Myocyte (in vitro differentiated cells): Measurements from ENCODE around the gene SAMD1. TPM values are rescaled to one million over a fixed set of nuclear protein-coding genes. Genes with fewer than 3 reads are reported as not detected.

ENCODE experiments used
- DNase-seq: peaks from one replicate; pipeline ENCODE4 v3.0.0-alpha.2; 2012; ENCODE audit warnings: low read depth
- polyA plus RNA-seq: library from polyadenylated mRNA; unstranded; fragments of >200 nt; gene quantifications from one replicate; pipeline ENCODE4 v1.2.1, GENCODE V29; 2012; ENCODE audit warnings: missing spikeins
- total RNA-seq: library from RNA; depleted of rRNA; stranded (reverse); fragments of >200 nt; gene quantifications from 2 replicates; pipeline ENCODE4 v1.2.3, GENCODE V29; 2014

SAMD1 gene
- 25.9 and 41.0 TPM in 2 replicates for total RNA-seq
- polyA plus RNA-seq, result 25.1 TPM

GRCh38 chr19:14090509-14091080, at the start of gene SAMD1:
TSS of gene SAMD1 (minus strand) at chr19:14090751.
- DNase-seq, result peak; percentile 83

- peak; percentile 50 for DNase-seq
Measured at GRCh38 chr19:14139944-14140343, 49.4 kb upstream of the SAMD1 start.

- no peak for DNase-seq
Measured at GRCh38 chr19:14138576-14139265, 48.2 kb upstream of the SAMD1 start.

- DNase-seq, result peak; percentile 100
Measured at GRCh38 chr19:14136509-14137281, 46.1 kb upstream of the SAMD1 start, which contains the start of gene ASF1B. TSS of gene ASF1B (minus strand) at chr19:14136589. CDS start at chr19:14136456, 133 bp downstream.

- DNase-seq, result no peak
Measured at GRCh38 chr19:14135985-14136508, 45.5 kb upstream of the SAMD1 start.

- no peak for DNase-seq
Measured at GRCh38 chr19:14135355-14135754, 44.8 kb upstream of the SAMD1 start.

GRCh38 chr19:14127929-14128509, 37.5 kb upstream of the SAMD1 start:
- peak; percentile 22 for DNase-seq

- DNase-seq, result no peak
Measured at GRCh38 chr19:14127176-14127575, 36.6 kb upstream of the SAMD1 start.

GRCh38 chr19:14122924-14123323, 32.4 kb upstream of the SAMD1 start:
- no peak for DNase-seq

GRCh38 chr19:14120497-14120780, 29.9 kb upstream of the SAMD1 start:
- DNase-seq, result no peak

GRCh38 chr19:14119644-14120496, 29.3 kb upstream of the SAMD1 start:
- DNase-seq, result no peak

GRCh38 chr19:14119146-14119545, 28.6 kb upstream of the SAMD1 start:
- DNase-seq, result no peak

GRCh38 chr19:14118165-14119051, 27.9 kb upstream of the SAMD1 start:
- DNase-seq, result peak; percentile 69

GRCh38 chr19:14117668-14118164, 27.2 kb upstream of the SAMD1 start, which contains the start of gene PRKACA:
TSS of gene PRKACA (minus strand) at chr19:14117762. CDS start at chr19:14117547, 215 bp downstream.
- DNase-seq, result peak; percentile 99

GRCh38 chr19:14116918-14117578, 26.5 kb upstream of the SAMD1 start:
- peak; percentile 58 for DNase-seq

- DNase-seq, result no peak
Measured at GRCh38 chr19:14116525-14116917, 26.0 kb upstream of the SAMD1 start.

GRCh38 chr19:14115756-14116155, 25.2 kb upstream of the SAMD1 start:
- DNase-seq, result no peak

GRCh38 chr19:14114854-14115253, 24.3 kb upstream of the SAMD1 start:
- no peak for DNase-seq

GRCh38 chr19:14114439-14114838, 23.9 kb upstream of the SAMD1 start:
- DNase-seq, result no peak
